ENCODE data around the gene LETM1.

GRCh38 chr4:1790005-1790404, 66.0 kb downstream of the LETM1 start:
- TF ChIP-seq EZH2 (IDR thresholded peaks at IDR 0.05; ENCODE audit: borderline replicate concordance, low read depth, low read length, poor library complexity, severe bottlenecking) (no peak), CTCF (conservative IDR thresholded peaks at IDR 0.05; ENCODE audit: low read depth, low read length) (no peak)

All from A673 (cell line).